ENCODE results near the gene HNRNPL.
A peak's percentile ranks its signal among the peaks of the same experiment; 100 is the strongest.
"Not testable (repeated sequence)": the region's sequence is repeated elsewhere in the genome, so short reads cannot be mapped to it uniquely, and the experiment has no call there.

Gene HNRNPL

DNA sequence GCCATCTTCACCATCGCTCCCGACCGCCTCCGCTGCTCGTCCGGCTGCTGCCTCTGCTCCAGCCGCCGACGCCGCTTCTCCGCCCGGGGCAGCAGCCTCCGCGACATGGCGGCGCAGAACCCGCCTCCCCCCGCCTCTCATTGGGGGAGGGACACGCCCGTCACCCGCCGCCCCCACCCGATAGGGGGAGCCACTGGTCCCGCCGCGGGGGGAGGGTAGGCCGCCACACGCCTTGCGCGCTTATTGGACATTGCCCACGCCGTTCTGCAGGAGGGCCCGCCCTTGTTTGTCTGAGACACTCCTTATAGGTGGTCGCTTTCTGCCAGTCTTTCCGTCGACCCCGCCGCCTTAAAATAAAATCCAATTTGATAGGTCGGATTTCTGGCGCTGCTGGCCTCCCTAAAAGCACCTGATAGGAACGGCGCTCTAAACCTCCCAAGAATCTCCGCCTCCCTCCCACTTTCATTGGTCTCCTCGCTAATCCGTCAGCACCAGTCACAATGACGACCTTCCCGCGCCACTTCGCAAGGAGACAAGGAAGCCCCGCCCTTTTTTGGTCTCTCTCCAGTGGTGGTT lies at the start of gene HNRNPL:
Gene HNRNPL (minus strand): TSS at position 127 of the 576 bp plus-strand sequence. CDS start 20 bp downstream, at position 107.
- H3K36me3 Mint-ChIP-seq (ENCODE audit: low read depth) = peaks cover 62% of the 10 kb centered on the region
- no peaks in the 10 kb centered on the region for H3K27me3 Mint-ChIP-seq
- H3K4me3 Mint-ChIP-seq = peak within 1 kb of the TSS; percentile 98
- no peaks in the 10 kb centered on the region for H3K9me3 Mint-ChIP-seq
- H3K27ac Mint-ChIP-seq = peak within 1 kb of the TSS; percentile 100
- peaks cover 54% of the 10 kb centered on the region for H3K4me1 Mint-ChIP-seq (ENCODE audit: low read depth)
- peak; percentile 100 for DNase-seq

DNA sequence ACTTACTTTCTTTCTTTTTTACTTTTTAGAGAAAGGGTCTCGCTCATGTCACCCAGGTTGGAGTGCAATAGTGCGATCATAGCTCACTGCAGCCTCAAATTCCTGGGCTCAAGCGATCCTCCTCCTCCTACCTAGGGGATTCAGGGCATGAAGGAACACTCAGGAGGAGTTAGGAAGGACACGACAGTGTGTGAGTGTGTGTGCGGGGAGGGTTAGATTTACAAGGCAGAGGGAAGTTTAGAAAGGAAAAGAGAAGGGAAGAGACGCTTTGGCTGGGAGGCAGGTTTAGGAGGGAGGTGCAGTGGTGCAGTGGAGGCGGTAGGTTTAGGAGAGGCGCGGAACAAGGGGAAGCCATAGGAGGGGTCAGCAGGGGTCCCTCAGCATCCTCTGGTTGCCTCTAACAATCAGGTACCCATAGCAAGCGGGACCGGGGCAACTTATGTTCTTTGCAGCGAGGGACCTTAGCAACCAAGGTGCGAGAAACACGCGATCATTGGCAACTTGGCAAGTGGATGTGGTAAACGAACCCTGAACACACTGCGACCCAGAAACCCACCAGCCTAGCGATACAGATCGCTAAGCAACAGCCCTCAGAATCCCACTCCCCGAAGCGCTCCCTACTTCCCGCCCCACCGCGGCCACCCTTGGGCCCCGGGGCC lies 49.1 kb upstream of the HNRNPL start:
- H3K27ac Mint-ChIP-seq = peak overlapping the region; percentile 94

DNA sequence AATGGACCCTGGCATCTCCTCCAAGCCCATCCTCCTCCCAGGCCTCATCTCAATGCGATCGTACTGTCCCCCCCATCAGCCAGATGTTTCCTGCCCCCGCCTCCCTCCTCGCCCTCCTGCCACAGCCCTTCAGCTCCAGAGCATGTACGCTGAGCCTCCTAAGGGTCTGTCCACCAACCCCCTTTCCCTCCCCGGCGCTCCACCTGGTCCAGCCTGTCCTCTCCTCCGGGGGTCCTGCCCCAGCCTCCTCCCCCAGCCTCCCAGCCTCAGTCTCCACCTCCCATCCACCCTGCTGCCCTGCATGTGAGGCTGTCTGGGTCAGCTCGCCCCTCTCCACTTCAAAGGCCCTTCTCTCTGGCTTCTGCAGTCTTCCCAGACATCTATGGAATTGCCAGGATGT lies 45.2 kb upstream of the HNRNPL start:
- peaks cover 22% of the 10 kb centered on the region for H3K4me1 Mint-ChIP-seq (ENCODE audit: low read depth)
- H3K9me3 Mint-ChIP-seq = no peaks in the 10 kb centered on the region
- no peak overlapping the region for H3K4me3 Mint-ChIP-seq
- H3K27ac Mint-ChIP-seq = peak overlapping the region; percentile 16
- peaks cover 18% of the 10 kb centered on the region for H3K36me3 Mint-ChIP-seq (ENCODE audit: low read depth)
- DNase-seq = no peak
- H3K27me3 Mint-ChIP-seq = no peaks in the 10 kb centered on the region

More for the DNA sequence above, 49.1 kb upstream of the HNRNPL start:
- H3K4me1 Mint-ChIP-seq (ENCODE audit: low read depth) = peaks cover 42% of the 10 kb centered on the region
- peaks cover 35% of the 10 kb centered on the region for H3K36me3 Mint-ChIP-seq (ENCODE audit: low read depth)
- no peaks in the 10 kb centered on the region for H3K27me3 Mint-ChIP-seq
- no peak for DNase-seq
- H3K9me3 Mint-ChIP-seq = no peaks in the 10 kb centered on the region
- peak overlapping the region; percentile 97 for H3K4me3 Mint-ChIP-seq

DNA sequence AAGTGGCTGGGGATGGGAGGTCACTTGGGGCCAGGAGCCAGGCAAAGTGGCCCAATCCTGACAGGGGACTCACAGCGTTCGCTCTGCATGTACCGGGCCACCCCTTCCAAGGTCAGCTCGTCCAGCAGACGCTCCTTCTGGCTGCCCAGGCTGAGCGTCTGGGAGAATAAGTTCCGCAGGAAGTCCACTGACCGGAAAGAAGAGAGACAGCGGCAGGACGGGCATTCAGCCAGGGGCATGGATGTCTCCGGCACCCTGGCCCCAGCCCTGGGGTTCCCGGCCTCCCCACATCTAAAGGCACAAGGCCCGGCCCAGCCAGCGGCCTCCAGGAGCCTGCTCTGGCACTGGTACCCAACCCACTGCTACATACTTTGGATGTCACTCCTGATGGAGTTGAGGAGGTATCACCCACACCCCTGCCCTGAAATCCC lies 43.6 kb upstream of the HNRNPL start:
- Mint-ChIP-seq H3K4me1 (ENCODE audit: low read depth) (peaks cover 14% of the 10 kb centered on the region), H3K9me3 (no peaks in the 10 kb centered on the region), H3K36me3 (ENCODE audit: low read depth) (peaks cover 24% of the 10 kb centered on the region), H3K27me3 (no peaks in the 10 kb centered on the region), H3K4me3 (no peak overlapping the region), H3K27ac (no peak overlapping the region)
- no peak for DNase-seq

DNA sequence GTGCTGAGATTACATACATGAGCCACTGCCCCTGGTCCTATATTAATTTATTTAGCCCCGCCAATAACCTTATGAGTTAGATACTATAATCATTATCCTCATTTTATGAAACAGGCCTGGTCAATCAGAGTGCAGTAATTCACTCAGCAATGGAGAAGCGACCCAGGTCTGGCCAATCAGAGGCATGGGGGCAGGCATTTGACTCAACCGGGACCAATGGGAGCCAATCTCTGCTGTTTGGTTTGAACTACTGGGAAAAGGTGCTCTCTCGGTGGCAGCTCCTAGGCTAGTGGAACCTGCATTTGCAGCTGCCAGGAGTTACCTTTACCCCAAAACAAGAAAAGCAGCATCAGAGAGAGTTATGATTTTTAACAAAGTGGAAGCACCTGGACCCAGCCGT lies 43.1 kb upstream of the HNRNPL start:
- Mint-ChIP-seq H3K27ac (peak overlapping the region; percentile 37), H3K27me3 (no peaks in the 10 kb centered on the region), H3K4me1 (ENCODE audit: low read depth) (peaks cover 9% of the 10 kb centered on the region), H3K9me3 (no peaks in the 10 kb centered on the region), H3K36me3 (ENCODE audit: low read depth) (peaks cover 24% of the 10 kb centered on the region), H3K4me3 (no peak overlapping the region)
- no peak for DNase-seq

DNA sequence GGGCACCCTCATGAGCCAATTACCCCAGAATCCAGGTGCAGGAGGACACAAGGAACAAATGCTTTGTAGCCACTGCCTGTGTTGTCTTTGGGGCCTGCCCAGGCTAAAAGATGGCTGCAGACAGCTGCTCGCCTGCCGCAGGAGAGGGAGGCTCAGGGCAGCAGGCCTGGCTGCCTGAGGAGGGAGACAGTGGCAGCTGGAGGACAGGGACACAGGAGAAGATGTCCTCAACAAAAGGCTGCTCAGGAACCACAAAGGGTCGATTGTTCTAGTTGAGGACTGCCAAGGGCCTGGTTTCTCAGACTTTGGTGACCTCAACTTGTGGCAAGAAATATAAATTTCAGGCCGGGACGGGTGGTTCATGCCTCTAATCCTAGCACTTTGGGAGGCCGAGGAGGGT lies 42.0 kb upstream of the HNRNPL start:
- Mint-ChIP-seq H3K27ac (peak overlapping the region; percentile 18), H3K36me3 (ENCODE audit: low read depth) (peaks cover 27% of the 10 kb centered on the region), H3K27me3 (no peaks in the 10 kb centered on the region), H3K4me1 (ENCODE audit: low read depth) (no peaks in the 10 kb centered on the region), H3K9me3 (no peaks in the 10 kb centered on the region), H3K4me3 (no peak overlapping the region)
- no peak for DNase-seq

DNA sequence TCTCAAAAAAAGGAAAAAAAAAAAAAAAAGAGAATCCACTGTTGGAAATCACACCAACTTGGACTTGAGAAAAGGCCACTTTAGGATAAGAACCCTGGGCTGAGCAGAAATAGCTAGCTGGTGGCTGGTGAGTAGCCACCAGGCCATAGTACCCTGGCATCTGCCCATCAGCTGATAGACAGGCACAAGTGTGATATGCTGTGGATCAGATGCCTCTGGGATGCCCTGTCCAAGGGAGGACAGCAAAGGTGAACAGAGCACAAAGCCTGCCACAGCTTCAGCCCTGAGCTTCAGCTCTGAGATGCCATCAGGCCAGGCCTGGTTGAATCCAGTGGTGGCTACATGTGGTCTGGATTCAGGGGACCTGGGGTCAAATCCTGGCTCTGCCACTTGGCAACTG lies 40.9 kb upstream of the HNRNPL start:
- no peak for DNase-seq
- H3K27ac Mint-ChIP-seq = no peak overlapping the region
- no peaks in the 10 kb centered on the region for H3K4me1 Mint-ChIP-seq (ENCODE audit: low read depth)
- H3K4me3 Mint-ChIP-seq = no peak overlapping the region
- H3K36me3 Mint-ChIP-seq (ENCODE audit: low read depth) = peaks cover 29% of the 10 kb centered on the region
- H3K9me3 Mint-ChIP-seq = no peaks in the 10 kb centered on the region
- H3K27me3 Mint-ChIP-seq = no peaks in the 10 kb centered on the region

DNA sequence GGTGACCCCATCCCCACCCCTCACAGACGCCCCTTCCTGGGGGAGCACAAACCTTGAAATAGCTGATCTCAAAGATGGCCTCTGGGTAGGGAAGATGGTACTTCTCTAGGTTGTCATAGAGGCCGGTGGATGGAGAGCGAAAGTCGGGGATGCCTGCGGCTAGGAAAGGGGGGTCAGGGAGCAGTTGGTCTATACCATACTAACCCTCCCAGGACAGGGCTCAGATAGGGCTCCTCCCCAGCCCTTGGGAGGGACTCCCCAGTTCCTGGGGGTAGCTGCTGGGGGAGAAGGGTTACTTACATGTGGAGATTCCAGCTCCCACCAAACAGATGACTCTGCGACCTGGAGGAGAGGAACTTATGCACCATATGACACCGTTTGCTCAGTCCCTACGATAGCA lies 40.0 kb upstream of the HNRNPL start:
- DNase-seq = no peak
- Mint-ChIP-seq H3K36me3 (ENCODE audit: low read depth) (peaks cover 29% of the 10 kb centered on the region), H3K4me3 (no peak overlapping the region), H3K9me3 (no peaks in the 10 kb centered on the region), H3K27ac (no peak overlapping the region), H3K4me1 (ENCODE audit: low read depth) (no peaks in the 10 kb centered on the region), H3K27me3 (no peaks in the 10 kb centered on the region)

DNA sequence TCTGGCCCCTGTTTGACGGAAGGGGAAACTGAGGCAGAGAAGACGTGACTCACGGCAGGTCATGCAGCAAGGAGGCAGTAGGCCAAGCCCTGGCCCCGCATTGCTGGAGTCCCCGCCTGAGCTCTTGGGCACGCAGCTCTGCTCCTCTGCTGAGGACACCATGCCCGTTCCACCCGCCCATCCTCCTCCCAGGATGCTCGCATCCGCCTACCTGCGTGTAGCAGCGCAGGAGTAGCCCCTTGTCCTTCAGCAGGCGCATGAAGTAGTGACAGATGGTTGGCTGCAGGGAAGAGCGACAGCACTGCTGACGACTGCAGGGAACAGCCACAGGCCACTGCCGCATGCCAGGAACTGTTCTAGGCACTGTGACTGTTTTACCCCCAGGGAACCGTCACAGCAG lies 39.1 kb upstream of the HNRNPL start:
- H3K36me3 Mint-ChIP-seq (ENCODE audit: low read depth) = peaks cover 29% of the 10 kb centered on the region
- no peak overlapping the region for H3K27ac Mint-ChIP-seq
- H3K4me3 Mint-ChIP-seq = no peak overlapping the region
- H3K27me3 Mint-ChIP-seq = no peaks in the 10 kb centered on the region
- H3K9me3 Mint-ChIP-seq = no peaks in the 10 kb centered on the region
- no peaks in the 10 kb centered on the region for H3K4me1 Mint-ChIP-seq (ENCODE audit: low read depth)
- DNase-seq = no peak

DNA sequence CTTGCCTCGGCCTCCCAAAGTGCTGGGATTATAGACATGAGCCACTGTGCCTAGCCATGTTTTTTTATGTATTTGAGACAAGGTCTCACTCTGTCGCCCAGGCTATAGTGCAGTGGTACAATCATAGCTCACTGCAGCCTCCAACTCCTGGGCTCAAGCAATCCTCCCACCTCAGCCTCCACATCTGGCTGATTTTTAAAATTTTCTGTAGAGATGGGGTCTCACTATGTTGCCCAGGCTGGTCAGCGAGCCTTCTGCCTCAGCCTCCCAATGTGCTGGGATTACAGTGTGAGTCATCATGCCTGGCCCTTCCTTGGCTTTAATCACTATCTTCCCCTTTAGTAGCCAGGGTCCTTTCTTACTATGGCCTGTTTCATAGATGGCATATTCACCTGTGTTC lies 34.9 kb upstream of the HNRNPL start:
- not testable (repeated sequence) for H3K9me3 Mint-ChIP-seq; H3K4me3 Mint-ChIP-seq; DNase-seq; H3K4me1 Mint-ChIP-seq (ENCODE audit: low read depth); H3K27me3 Mint-ChIP-seq
- H3K27ac Mint-ChIP-seq = peak overlapping the region; percentile 48
- H3K36me3 Mint-ChIP-seq (ENCODE audit: low read depth) = peaks cover 27% of the 10 kb centered on the region

DNA sequence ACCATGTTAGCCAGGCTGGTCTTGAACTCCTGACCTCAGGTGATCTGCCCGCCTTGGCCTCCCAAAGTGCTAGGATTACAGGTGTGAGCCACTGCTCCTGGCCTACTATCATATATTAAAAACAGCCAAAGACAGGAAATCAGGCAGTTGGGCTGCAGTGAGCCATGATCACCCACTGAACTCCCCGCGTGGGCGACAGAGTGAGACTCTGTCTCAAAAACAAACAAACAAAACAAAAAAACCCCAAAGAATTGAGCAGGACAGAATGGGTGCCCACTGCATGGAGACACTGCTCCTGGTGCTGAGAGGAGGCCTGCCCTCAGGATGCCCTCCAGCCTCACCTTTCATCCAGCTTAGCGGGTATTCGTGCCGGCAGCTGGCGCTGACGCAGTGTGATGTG lies 33.5 kb upstream of the HNRNPL start:
- H3K36me3 Mint-ChIP-seq (ENCODE audit: low read depth) = peaks cover 19% of the 10 kb centered on the region
- no peaks in the 10 kb centered on the region for H3K9me3 Mint-ChIP-seq
- H3K27ac Mint-ChIP-seq = peak overlapping the region; percentile 20
- H3K4me3 Mint-ChIP-seq = no peak overlapping the region
- peaks cover 14% of the 10 kb centered on the region for H3K4me1 Mint-ChIP-seq (ENCODE audit: low read depth)
- no peaks in the 10 kb centered on the region for H3K27me3 Mint-ChIP-seq
- no peak for DNase-seq

DNA sequence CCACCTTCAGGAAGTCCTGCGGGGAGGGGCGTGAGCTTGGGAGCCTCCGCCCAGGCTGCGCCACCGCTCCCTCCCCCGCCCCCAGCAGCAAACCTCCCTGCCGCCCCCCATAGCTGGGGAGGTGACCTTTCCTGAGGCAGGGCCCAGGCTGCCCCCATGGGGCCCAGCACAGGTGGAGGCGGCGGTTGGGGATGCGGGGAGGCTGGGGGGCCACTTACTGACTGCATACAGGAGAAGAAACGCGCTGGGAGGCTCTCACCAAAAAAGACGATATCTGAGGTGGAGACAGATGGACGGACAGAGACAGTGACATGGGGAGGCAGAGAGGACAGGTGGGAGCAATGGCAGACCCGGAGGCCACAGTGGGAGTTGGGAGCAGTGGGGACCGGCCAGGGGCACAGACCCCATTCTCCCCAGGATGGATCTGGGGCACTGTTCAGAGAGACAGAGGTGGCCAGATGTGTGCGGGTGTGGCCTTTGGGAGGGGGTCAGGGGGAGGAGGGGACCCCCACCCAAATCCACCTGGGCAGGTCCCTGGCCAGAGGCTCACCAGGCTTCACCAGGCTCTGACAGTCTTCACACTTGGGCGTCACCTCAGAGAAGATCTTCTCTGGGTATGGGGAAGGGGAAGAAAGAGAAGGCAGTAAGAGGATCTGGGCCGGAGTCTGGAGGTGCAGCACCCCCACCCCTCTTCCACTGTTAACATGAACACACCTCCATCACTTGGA lies 31.3 kb upstream of the HNRNPL start:
- Mint-ChIP-seq H3K27ac (peak overlapping the region; percentile 46), H3K27me3 (no peaks in the 10 kb centered on the region), H3K36me3 (ENCODE audit: low read depth) (peaks cover 27% of the 10 kb centered on the region), H3K4me3 (no peak overlapping the region), H3K9me3 (no peaks in the 10 kb centered on the region), H3K4me1 (ENCODE audit: low read depth) (peaks cover 35% of the 10 kb centered on the region)
- DNase-seq = no peak

DNA sequence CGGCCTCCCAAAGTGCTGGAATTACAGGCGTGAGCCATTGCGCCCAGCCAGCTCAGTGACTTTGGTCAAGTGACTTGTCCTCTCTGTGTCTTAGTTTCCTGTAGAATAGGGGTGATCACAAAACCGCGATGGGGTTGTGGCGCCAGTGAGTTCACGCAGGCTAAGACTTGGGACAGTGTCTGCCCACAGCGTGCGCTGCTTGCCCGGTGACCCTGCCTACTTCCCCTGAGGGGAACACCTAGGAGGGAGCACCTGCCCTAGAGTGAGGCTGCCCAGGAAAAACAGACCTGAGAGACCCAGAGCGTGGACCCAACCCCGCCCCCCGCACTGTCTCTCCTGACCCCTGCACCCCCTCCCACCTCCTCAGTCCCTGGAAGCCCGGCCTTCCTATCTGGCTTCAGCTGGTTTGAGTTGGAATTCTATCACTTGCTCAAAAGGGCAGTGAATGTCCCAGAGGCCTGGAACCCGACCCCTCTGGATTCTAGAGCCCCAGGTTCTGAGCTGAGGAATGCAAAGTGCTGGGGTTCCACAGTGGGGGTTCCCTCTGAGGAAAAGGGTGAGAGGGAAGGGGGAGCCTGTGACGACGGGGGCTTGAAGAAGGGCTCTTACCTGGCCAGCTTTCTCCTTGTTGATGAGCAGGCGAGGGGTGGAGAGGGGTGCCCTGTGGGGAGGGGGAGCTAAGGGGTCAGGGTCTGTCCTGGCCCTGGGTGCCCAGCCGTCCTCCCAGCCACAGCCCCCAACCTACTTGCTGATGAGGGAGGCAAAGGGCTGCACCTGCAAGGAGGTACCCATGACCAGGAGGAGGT lies 30.5 kb upstream of the HNRNPL start:
- peaks cover 32% of the 10 kb centered on the region for H3K36me3 Mint-ChIP-seq (ENCODE audit: low read depth)
- H3K4me1 Mint-ChIP-seq (ENCODE audit: low read depth) = peaks cover 37% of the 10 kb centered on the region
- no peaks in the 10 kb centered on the region for H3K27me3 Mint-ChIP-seq
- no peak overlapping the region for H3K4me3 Mint-ChIP-seq
- no peak for DNase-seq
- H3K9me3 Mint-ChIP-seq = no peaks in the 10 kb centered on the region
- H3K27ac Mint-ChIP-seq = peak overlapping the region; percentile 99

DNA sequence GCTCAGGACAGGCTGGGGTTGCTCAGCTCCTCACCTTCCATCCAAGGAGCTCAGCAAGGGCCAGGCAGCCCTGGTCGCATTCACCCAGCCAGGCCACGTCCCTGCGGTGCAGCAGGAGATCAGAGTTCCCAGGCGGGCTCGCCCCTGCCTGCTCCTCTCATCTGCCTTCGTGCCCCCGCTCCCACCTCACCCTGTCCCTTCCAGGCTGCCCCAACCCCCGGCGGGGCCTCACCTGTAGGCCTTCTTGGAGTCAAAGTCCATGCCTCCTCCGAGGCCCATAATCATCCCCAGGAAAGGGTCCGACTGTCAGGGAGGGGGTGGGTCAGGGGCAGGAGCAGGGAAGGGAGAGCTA lies 29.6 kb upstream of the HNRNPL start:
- H3K9me3 Mint-ChIP-seq = no peaks in the 10 kb centered on the region
- H3K4me1 Mint-ChIP-seq (ENCODE audit: low read depth) = peaks cover 37% of the 10 kb centered on the region
- H3K27ac Mint-ChIP-seq = peak overlapping the region; percentile 99

More for the DNA sequence above, 29.6 kb upstream of the HNRNPL start:
- DNase-seq = no peak
- peaks cover 35% of the 10 kb centered on the region for H3K36me3 Mint-ChIP-seq (ENCODE audit: low read depth)
- no peaks in the 10 kb centered on the region for H3K27me3 Mint-ChIP-seq
- no peak overlapping the region for H3K4me3 Mint-ChIP-seq

Measured in activated T-cell treated with anti-CD3 and anti-CD28 coated beads, Interleukin-2, amount 50 U/mL, for 24 hours (primary cell).